HepG2 (cell line): ENCODE measurements around the gene FAM3A. TPM values are rescaled to one million over a fixed set of nuclear protein-coding genes. Genes with fewer than 3 reads are reported as not detected.

Source experiments
- ATAC-seq: fragments of 200-7000 bp; cut with Tn5 transposase; 3 replicates; pipeline ENCODE4 v1.9.1; 2020; ENCODE audit warnings: mild to moderate bottlenecking, moderate library complexity
- BruUV-seq: library from RNA; stranded (reverse); fragments of 400-500 nt; replicated peaks from 2 replicates; lab custom pipeline; 2021; lab: Mats Ljungman, UMichigan
- CTCF ChIA-PET: fragments of 300-600 bp; formaldehyde crosslinking; extraction: SDS; loops from one replicate; lab custom pipeline; 2021; ENCODE audit warnings: low total read pairs, inconsistent platforms, low intra/inter-chr PET ratio; lab: Yijun Ruan, JAX
- POLR2A ChIA-PET: fragments of 350-600 bp; sonication (Branson Sonifier 250); formaldehyde crosslinking; loops from one replicate; lab custom pipeline; 2020; ENCODE audit warnings: antibody characterized with exemption, inconsistent platforms; lab: Yijun Ruan, JAX
- DNase-seq: peaks from one replicate; pipeline ENCODE4 v3.0.0-alpha.2; 2015; ENCODE audit warnings: low spot score
- FAIRE-seq: peaks from 3 replicates; lab custom pipeline; 2011; peaks lifted over from hg19 to GRCh38; lab: Jason Lieb, UNC
- H2AFZ ChIP-seq: one replicate; pipeline ENCODE4 v1.6.1; 2011; ENCODE audit warnings: low read length, inconsistent platforms
- H3K27ac ChIP-seq: fragments of 300-600 bp; 3 replicates; pipeline ENCODE4 v1.8.0; 2011; ENCODE audit warnings: mixed run types, mild to moderate bottlenecking, mixed read lengths, low read length, inconsistent platforms; ENCODE audit not compliant: insufficient read depth; ENCODE audit errors: extremely low read length
- H3K27me3 ChIP-seq, 2 experiments: fragments of 200-600 bp in 1 of 2; 2 replicates in 1 of 2; 3 replicates in 1 of 2; pipeline versions ENCODE4 v1.6.0 to v1.8.0; 2011; ENCODE audit warnings: low read length in 2 of 2, mild to moderate bottlenecking in 2 of 2, moderate library complexity in 2 of 2, inconsistent platforms in 1 of 2; ENCODE audit not compliant: insufficient read depth in 2 of 2, control insufficient read depth in 1 of 2
- H3K36me3 ChIP-seq, 2 experiments: fragments of 200-600 bp in 1 of 2; replicated peaks in 1 of 2; 2 replicates in 1 of 2; 3 replicates in 1 of 2; pipeline versions ENCODE4 v1.5.1 to v1.8.0; 2011; ENCODE audit warnings: low read length in 2 of 2, inconsistent platforms in 1 of 2; ENCODE audit not compliant: insufficient read depth in 2 of 2, control insufficient read depth in 1 of 2
- H3K4me1 ChIP-seq: 2 replicates; pipeline ENCODE4 v1.5.1; 2012; ENCODE audit warnings: low read length, inconsistent platforms; ENCODE audit not compliant: insufficient read depth
- H3K4me2 ChIP-seq: 2 replicates; pipeline ENCODE4 v1.6.0; 2011; ENCODE audit warnings: low read depth, low read length, inconsistent platforms
- H3K4me3 ChIP-seq, 3 experiments: fragments of 200-600 bp in 1 of 3; sonication (generic), shearing (Covaris generic) in 1 of 3; replicated peaks in 1 of 3; 2 replicates each; pipeline ENCODE4 v1.5.1; 2011 to 2016; ENCODE audit warnings: low read length in 3 of 3, inconsistent platforms in 2 of 3, low read depth in 2 of 3, mild to moderate bottlenecking in 2 of 3, control low read depth in 1 of 3, mixed read lengths in 1 of 3; ENCODE audit not compliant: insufficient read depth in 1 of 3
- H3K79me2 ChIP-seq: one replicate; pipeline ENCODE4 v1.6.1; 2011; ENCODE audit warnings: low read length, inconsistent platforms; ENCODE audit not compliant: insufficient read depth
- H3K9ac ChIP-seq: 2 replicates; pipeline ENCODE4 v1.6.0; 2011; ENCODE audit warnings: mild to moderate bottlenecking, low read depth, low read length, inconsistent platforms; ENCODE audit not compliant: insufficient read depth
- H3K9me3 ChIP-seq: 2 replicates; pipeline ENCODE4 v1.5.1; 2012; ENCODE audit warnings: mild to moderate bottlenecking, low read length
- H4K20me1 ChIP-seq: 2 replicates; pipeline ENCODE4 v1.6.0; 2011; ENCODE audit warnings: inconsistent platforms, mild to moderate bottlenecking, low read length, moderate library complexity; ENCODE audit not compliant: insufficient read depth
- DNMT3B ChIP-seq: conservative IDR thresholded peaks from 2 replicates; pipeline ENCODE4 v1.6.1; 2016; ENCODE audit warnings: missing biosample characterization, control low read depth
- ELF1 ChIP-seq: sonication (generic); formaldehyde crosslinking; IDR thresholded peaks from 2 replicates; pipeline ENCODE4 v1.4.0; 2020; ENCODE audit warnings: missing genetic modification reagents
- KDM4B ChIP-seq: sonication (generic); formaldehyde crosslinking; IDR thresholded peaks from 2 replicates; pipeline ENCODE4 v1.4.0; 2020; ENCODE audit warnings: missing genetic modification reagents
- NFRKB ChIP-seq: fragments of 450-650 bp; IDR thresholded peaks from 2 replicates; pipeline ENCODE4 v1.6.1; 2017
- RFX3 ChIP-seq: IDR thresholded peaks from 2 replicates; pipeline ENCODE4 v1.6.1; 2016; ENCODE audit warnings: missing biosample characterization, missing genetic modification reagents
- RFXAP ChIP-seq: sonication (generic); formaldehyde crosslinking; IDR thresholded peaks from 2 replicates; pipeline ENCODE4 v1.4.0; 2020; ENCODE audit warnings: missing genetic modification reagents, borderline replicate concordance
- U2AF1 ChIP-seq: fragments of 200-400 bp; formaldehyde crosslinking; optimal IDR thresholded peaks from 2 replicates; pipeline ENCODE3; 2017; ENCODE audit warnings: mild to moderate bottlenecking, low read depth, low read length
- ZBTB1 ChIP-seq: sonication (generic); formaldehyde crosslinking; IDR thresholded peaks from 2 replicates; pipeline ENCODE4 v1.4.0; 2020; ENCODE audit warnings: missing genetic modification reagents, borderline replicate concordance
- ZBTB38 ChIP-seq: sonication (generic); formaldehyde crosslinking; IDR thresholded peaks from 2 replicates; pipeline ENCODE4 v1.5.1; 2020; ENCODE audit warnings: mild to moderate bottlenecking, missing genetic modification reagents
- ZNF280D ChIP-seq: sonication (generic); formaldehyde crosslinking; IDR thresholded peaks from 2 replicates; pipeline ENCODE4 v1.5.1; 2020; ENCODE audit warnings: mild to moderate bottlenecking, missing genetic modification reagents
- ZNF317 ChIP-seq: sonication (generic); formaldehyde crosslinking; IDR thresholded peaks from 2 replicates; pipeline ENCODE4 v1.5.0; 2020; ENCODE audit warnings: mild to moderate bottlenecking, missing genetic modification reagents
- ZNF557 ChIP-seq: sonication (generic); formaldehyde crosslinking; IDR thresholded peaks from 2 replicates; pipeline ENCODE4 v1.4.0; 2020; ENCODE audit warnings: missing genetic modification reagents
- ZNF652 ChIP-seq: IDR thresholded peaks from 2 replicates; pipeline ENCODE4 v1.6.1; 2016; ENCODE audit warnings: low read depth, borderline replicate concordance
- ZNF691 ChIP-seq: sonication (generic); formaldehyde crosslinking; IDR thresholded peaks from 2 replicates; pipeline ENCODE4 v1.4.0; 2020; ENCODE audit warnings: missing genetic modification reagents, low read depth, mild to moderate bottlenecking, borderline replicate concordance
- ZNF713 ChIP-seq: sonication (generic); formaldehyde crosslinking; IDR thresholded peaks from 2 replicates; pipeline ENCODE4 v1.4.0; 2020; ENCODE audit warnings: mild to moderate bottlenecking, missing genetic modification reagents
- ZNF747 ChIP-seq: sonication (generic); formaldehyde crosslinking; IDR thresholded peaks from 2 replicates; pipeline ENCODE4 v1.8.1; 2023; ENCODE audit warnings: missing genetic modification reagents, mild to moderate bottlenecking, borderline replicate concordance
- WGBS: methylation state at CpG from one replicate; pipeline ENCODE4 v1.1.6; 2017; ENCODE audit warnings: low lambda C conversion rate; 5-methylcytosine and 5-hydroxymethylcytosine counted together
- in situ Hi-C: cut with HindIII; loops from 2 replicates; pipeline ENCODE4 v1.10.0; 2017; ENCODE audit warnings: low pct_unique_long_range_greater_than_20kb; ENCODE audit not compliant: extremely low pct_ligation_motif_present
- intact Hi-C: fragments of 100-400 bp; cut with micrococcal nuclease; formaldehyde crosslinking; loops from one replicate; pipeline ENCODE4 v1.10.0; 2022; ENCODE audit not compliant: unreplicated experiment
- polyA plus RNA-seq, 8 experiments: library from polyadenylated mRNA; depleted of rRNA in 3 of 8; stranded (reverse) in 7 of 8; unstranded in 1 of 8; fragments of >200 nt; fragmentation: Illumina TruSeq in 4 of 8; extraction: Trizol in 4 of 8; gene quantifications; 2 replicates each; pipeline versions ENCODE4 v1.2.1 to v1.2.3, GENCODE V29; 2011 to 2016; ENCODE audit warnings: low read depth in 4 of 8, missing spikeins in 1 of 8, mixed read lengths in 1 of 8; ENCODE audit not compliant: insufficient read depth in 1 of 8
- total RNA-seq, 5 experiments: library from RNA; depleted of rRNA; stranded (reverse); fragments of >200 nt; fragmentation: Illumina TruSeq; extraction: Trizol; gene quantifications; 2 replicates each; pipeline ENCODE4 v1.2.3, GENCODE V29; 2016; ENCODE audit warnings: low read depth in 1 of 5

FAM3A gene
- total and polyA plus RNA-seq, 2 of the 13 experiments (the other 11 are each of a cell fraction or from before 2014, with no cell fraction given), result 11.2 to 22.7 TPM

DNA sequence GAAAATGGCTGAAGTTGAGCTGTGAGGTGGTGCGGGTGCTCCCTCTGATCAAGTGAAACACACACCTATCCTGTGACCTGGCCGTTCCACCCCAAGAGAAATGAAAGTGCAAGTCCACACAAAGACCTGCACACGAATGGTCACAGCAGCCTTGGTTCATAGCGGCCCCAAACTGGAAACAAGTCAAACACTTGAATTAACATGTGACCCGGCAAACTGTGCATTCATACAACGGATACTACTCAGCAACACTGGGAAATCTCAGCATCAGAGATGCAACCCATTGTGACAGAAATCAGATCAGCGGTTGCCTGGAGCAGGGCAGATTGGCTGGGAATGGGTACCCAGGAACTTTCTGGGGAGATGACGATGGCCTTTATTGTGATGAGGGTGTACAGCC is 23.0 kb upstream of the FAM3A start:
- TF ChIP-seq U2AF1 (no peak), ZNF557 (CRISPR knock-in tag) (no peak), NFRKB (no peak), ZBTB1 (no peak), ELF1 (CRISPR knock-in tag) (no peak), ZNF747 (CRISPR knock-in tag) (no peak)
- ATAC-seq (no peak), FAIRE-seq (no peak), DNase-seq (no peak)
- Histone ChIP-seq H3K4me2 (no peak overlapping the region), H3K36me3 (peaks cover under 1 to 5% of the 10 kb centered on the region in 2 experiments; a peak in 2 of 5 replicates), H3K4me3 (no peak overlapping the region), H3K79me2 (peaks cover 20% of the 10 kb centered on the region), H3K27me3 (no peaks in the 10 kb centered on the region; a peak in 1 of 5 replicates), H3K4me1 (peaks cover 51% of the 10 kb centered on the region), H4K20me1 (no peaks in the 10 kb centered on the region), H3K9me3 (no peaks in the 10 kb centered on the region), H3K9ac (no peak overlapping the region), H2AFZ (no peak overlapping the region), H3K27ac (no peak overlapping the region)
- in situ Hi-C loops (loop anchor here (25.0 kb wide), 1 partner anchor 127 kb away; the partner anchor contains the start of genes DNASE1L1 and TAFAZZIN), intact Hi-C loops (no loop called here)
- POLR2A ChIA-PET, result no interaction called here
- WGBS, result 96% methylated on average over 8 of the region's 8 CpGs
- CTCF ChIA-PET, result interaction anchor here (0.6 kb wide), 1 partner anchor 8 kb away, joined by 3 read pairs; no protein-coding TSS in a partner anchor
- BruUV-seq, result no TSS peak

DNA sequence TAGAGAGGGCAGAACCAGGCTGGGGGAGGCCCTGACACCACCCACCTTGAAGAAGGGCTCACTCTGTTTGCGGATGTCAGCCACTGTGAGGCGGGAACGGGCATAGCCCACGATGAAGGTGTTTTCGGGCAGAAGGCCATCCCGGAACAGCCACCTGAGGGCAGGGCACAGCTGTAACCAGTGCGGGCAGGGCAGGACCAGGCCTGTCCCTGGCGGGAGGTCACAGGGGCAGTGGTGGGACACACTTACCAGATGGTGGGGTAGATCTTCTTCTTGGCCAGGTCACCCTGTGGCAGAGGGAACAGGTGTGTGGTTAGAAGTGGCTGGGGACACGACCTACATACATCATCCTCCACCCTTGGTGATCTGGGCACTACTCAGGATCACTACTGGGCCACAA is 19.9 kb upstream of the FAM3A start:
- FAIRE-seq (no peak), DNase-seq (no peak), ATAC-seq (no peak)
- Histone ChIP-seq H3K9me3 (no peaks in the 10 kb centered on the region), H3K36me3 (peaks cover 4 to 13% of the 10 kb centered on the region in 2 experiments; a peak in 3 of 5 replicates), H3K4me1 (peaks cover 28% of the 10 kb centered on the region), H3K4me2 (no peak overlapping the region), H3K79me2 (peaks cover 4% of the 10 kb centered on the region), H3K4me3 (no peak overlapping the region), H2AFZ (no peak overlapping the region), H3K27me3 (no peaks in the 10 kb centered on the region), H3K27ac (no peak overlapping the region), H3K9ac (no peak overlapping the region), H4K20me1 (no peaks in the 10 kb centered on the region)
- CTCF ChIA-PET, result interaction anchor here (1.0 to 3.9 kb wide), 4 partner anchors 152 to 218 kb away, joined by 3 to 55 read pairs (median 6); partner anchors contain the start of gene FLNA
- intact Hi-C loops (loop anchor here (1.0 kb wide), 1 partner anchor 163 kb away; no protein-coding TSS in a partner anchor), in situ Hi-C loops (loop anchor here (25.0 kb wide), 1 partner anchor 124 kb away; the partner anchor contains the start of genes DNASE1L1 and TAFAZZIN)
- POLR2A ChIA-PET, result no interaction called here
- WGBS, result no CpG with 5 or more reads among the region's 9 CpGs
- TF ChIP-seq ZNF691 (CRISPR knock-in tag) (no peak), ZNF280D (CRISPR knock-in tag) (no peak), ZNF317 (CRISPR knock-in tag) (no peak), RFXAP (CRISPR knock-in tag) (no peak), KDM4B (CRISPR knock-in tag) (no peak), DNMT3B (CRISPR knock-in tag) (no peak), ZNF652 (no peak), ZNF713 (CRISPR knock-in tag) (no peak), RFX3 (CRISPR knock-in tag) (no peak), ZBTB38 (CRISPR knock-in tag) (no peak)
- BruUV-seq, result no TSS peak
